Sigmoid colon (tissue), 4 donors: ENCODE data around the gene SLC31A1.

Experiments used
- CTCF ChIP-seq, 4 experiments: fragments of 450-650 bp in 3 of 4; fragments of 200-600 bp in 1 of 4; IDR thresholded peaks; one replicate each; pipeline ENCODE4 v1.5.1; 2016 to 2019; ENCODE audit warnings: antibody characterized with exemption in 4 of 4, mild to moderate bottlenecking in 3 of 4, moderate library complexity in 2 of 4
- EP300 ChIP-seq, 4 donors: sonication (generic); formaldehyde crosslinking; IDR thresholded peaks; one replicate each; pipeline ENCODE4 v1.6.1; 2017; ENCODE audit warnings: antibody characterized with exemption in 4 of 4
- POLR2A ChIP-seq, 2 donors: fragments of 450-650 bp; IDR thresholded peaks; one replicate each; pipeline ENCODE4 v1.6.1; 2016; ENCODE audit warnings: antibody characterized with exemption in 2 of 2, mild to moderate bottlenecking in 2 of 2, moderate library complexity in 2 of 2

DNA sequence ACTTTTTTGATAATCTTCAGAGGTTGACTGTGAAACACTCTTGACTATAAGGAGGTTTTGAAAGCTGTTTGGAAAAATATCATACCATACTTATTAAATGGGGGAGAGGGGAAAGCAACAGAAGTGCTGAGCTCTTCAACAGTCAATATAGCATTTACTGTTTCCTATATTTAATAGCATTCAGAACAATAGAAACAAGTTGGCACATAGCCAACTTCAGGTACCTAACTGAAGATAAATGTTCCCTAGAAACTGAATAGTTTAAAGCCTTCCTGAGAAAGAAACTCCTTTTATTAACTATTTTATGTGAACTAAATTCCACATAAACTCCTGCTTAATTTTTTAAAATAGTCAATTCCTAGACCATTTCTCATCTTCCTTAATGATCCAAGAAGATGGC, 26.3 kb downstream of the SLC31A1 start:
- TF ChIP-seq CTCF (IDR thresholded peaks at IDR 0.05) (no peak), EP300 (IDR thresholded peaks at IDR 0.05) (no peak), POLR2A (IDR thresholded peaks at IDR 0.05) (no peak)
